Activated naive CD8-positive, alpha-beta T cell treated with anti-CD3 and anti-CD28 coated beads, Interleukin-2, amount 10 ng/mL, durations not matched to agents 7 days and 5 days (primary cell): Measurements from ENCODE around the gene NDOR1. TPM values are rescaled to one million over a fixed set of nuclear protein-coding genes. Genes with fewer than 3 reads are reported as not detected.

ENCODE experiments used
- ATAC-seq: fragments of 150-1000 bp; cut with Tn5 transposase; one replicate; pipeline ENCODE4 v1.10.0; 2021; ENCODE audit warnings: low read depth, moderate library complexity
- POLR2A ChIA-PET: fragments of 350-600 bp; sonication (Branson Sonifier 250); formaldehyde crosslinking; loops from one replicate; lab custom pipeline; 2021; ENCODE audit warnings: antibody characterized with exemption; lab: Charles Lee
- DNase-seq: peaks from one replicate; pipeline ENCODE4 v3.0.0; 2021
- H3K27ac Mint-ChIP-seq: one replicate; pipeline ENCODE4 v1.8.0; 2022; ENCODE audit warnings: mild to moderate bottlenecking, mixed read lengths
- H3K27me3 Mint-ChIP-seq: one replicate; pipeline ENCODE4 v1.8.0; 2022; ENCODE audit warnings: mild to moderate bottlenecking, moderate library complexity, mixed read lengths
- H3K36me3 Mint-ChIP-seq: one replicate; pipeline ENCODE4 v1.8.0; 2021; ENCODE audit warnings: mild to moderate bottlenecking, mixed read lengths
- H3K4me1 Mint-ChIP-seq: one replicate; pipeline ENCODE4 v1.8.0; 2021; ENCODE audit warnings: mixed read lengths
- H3K4me3 Mint-ChIP-seq: one replicate; pipeline ENCODE4 v1.8.0; 2022; ENCODE audit warnings: mild to moderate bottlenecking, moderate library complexity, mixed read lengths
- H3K9me3 Mint-ChIP-seq: one replicate; pipeline ENCODE4 v1.8.0; 2021; ENCODE audit warnings: mixed read lengths
- microRNA-seq: library from miRNA; unstranded; fragments of <30 nt; microRNA quantifications from one replicate; pipeline ENCODE4 v1.2.0, GENCODE V29; 2022
- total RNA-seq, 2 experiments: library from RNA; stranded (reverse); gene quantifications; one replicate each; pipeline ENCODE4 v1.2.3, GENCODE V29; 2021

Gene NDOR1
- total RNA-seq, 2 experiments from 2014 or later = 38.8 to 39.8 TPM

DNA sequence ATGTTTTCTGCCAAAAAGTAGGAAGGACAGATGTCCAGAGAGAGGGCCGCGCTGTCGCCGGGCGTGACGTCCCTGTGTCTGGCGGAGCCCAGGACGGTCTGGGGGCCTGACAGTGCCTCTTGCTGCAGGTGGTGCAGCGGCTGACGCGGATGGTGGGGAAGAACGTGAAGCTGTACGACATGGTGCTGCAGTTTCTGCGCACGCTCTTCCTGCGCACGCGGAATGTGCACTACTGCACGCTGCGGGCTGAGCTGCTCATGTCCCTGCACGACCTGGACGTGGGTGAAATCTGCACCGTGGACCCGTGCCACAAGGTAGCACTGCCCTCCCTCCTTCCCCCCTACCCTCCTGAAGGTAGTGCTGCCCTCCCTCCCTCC is 57.4 kb downstream of the NDOR1 start:
- POLR2A ChIA-PET = no interaction called here
- Mint-ChIP-seq H3K4me3 (no peak overlapping the region), H3K27me3 (no peaks in the 10 kb centered on the region), H3K27ac (no peak overlapping the region), H3K9me3 (no peaks in the 10 kb centered on the region), H3K36me3 (peaks cover 11% of the 10 kb centered on the region), H3K4me1 (peaks cover 4% of the 10 kb centered on the region)
- ATAC-seq = no peak
- DNase-seq = no peak

DNA sequence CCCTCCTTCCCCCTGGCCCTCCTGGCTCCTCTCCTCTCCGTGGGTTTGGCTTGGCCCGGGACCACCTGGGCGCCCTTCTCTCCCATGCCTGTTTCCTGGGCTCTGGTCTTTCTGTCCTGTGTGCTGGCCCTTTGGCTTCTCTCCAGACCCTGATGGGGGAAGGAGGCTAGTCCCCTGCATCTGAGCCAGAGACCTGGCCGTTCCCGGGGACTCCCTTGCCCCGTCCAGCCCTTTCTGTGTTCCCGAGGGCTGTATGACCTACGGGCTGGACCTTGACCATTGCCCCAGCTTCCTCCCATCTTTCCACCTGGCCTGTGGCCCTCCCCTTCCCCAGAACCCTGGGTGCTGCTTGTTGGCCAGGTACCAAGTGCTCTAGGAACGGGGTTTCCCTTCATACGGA is 58.0 kb downstream of the NDOR1 start:
- Mint-ChIP-seq H3K36me3 (peaks cover 15% of the 10 kb centered on the region), H3K27ac (no peak overlapping the region)

DNA sequence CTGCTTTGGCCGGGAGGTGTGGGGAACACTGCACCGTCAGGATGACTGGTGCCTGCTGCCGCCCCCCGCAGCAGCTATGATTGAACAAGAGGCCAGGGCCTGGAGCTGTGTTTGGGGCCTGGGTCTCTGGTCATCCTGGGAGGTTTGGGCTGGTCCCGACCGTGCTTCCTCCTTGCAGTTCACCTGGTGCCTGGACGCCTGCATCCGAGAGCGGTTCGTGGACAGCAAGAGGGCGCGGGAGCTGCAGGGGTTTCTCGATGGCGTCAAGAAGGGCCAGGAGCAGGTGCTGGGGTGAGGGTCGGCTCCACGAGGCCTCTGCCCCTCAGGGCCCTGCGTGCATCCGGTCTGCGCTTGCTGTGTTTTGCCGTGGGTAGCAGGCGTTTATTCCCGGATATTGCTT is 58.6 kb downstream of the NDOR1 start:
- Mint-ChIP-seq H3K27me3 (no peaks in the 10 kb centered on the region), H3K36me3 (peaks cover 17% of the 10 kb centered on the region), H3K4me1 (peaks cover 7% of the 10 kb centered on the region), H3K27ac (no peak overlapping the region), H3K4me3 (no peak overlapping the region), H3K9me3 (no peaks in the 10 kb centered on the region)
- POLR2A ChIA-PET = interaction anchor here (0.6 kb wide), 1 partner anchor 41 kb away, joined by 3 read pairs; no protein-coding TSS in a partner anchor
- ATAC-seq (no peak), DNase-seq (no peak)

More for the DNA sequence above, 58.0 kb downstream of the NDOR1 start:
- Mint-ChIP-seq H3K4me1 (peaks cover 4% of the 10 kb centered on the region), H3K4me3 (no peak overlapping the region), H3K27me3 (no peaks in the 10 kb centered on the region), H3K9me3 (no peaks in the 10 kb centered on the region)
- ATAC-seq = no peak
- POLR2A ChIA-PET = no interaction called here
- DNase-seq = no peak

DNA sequence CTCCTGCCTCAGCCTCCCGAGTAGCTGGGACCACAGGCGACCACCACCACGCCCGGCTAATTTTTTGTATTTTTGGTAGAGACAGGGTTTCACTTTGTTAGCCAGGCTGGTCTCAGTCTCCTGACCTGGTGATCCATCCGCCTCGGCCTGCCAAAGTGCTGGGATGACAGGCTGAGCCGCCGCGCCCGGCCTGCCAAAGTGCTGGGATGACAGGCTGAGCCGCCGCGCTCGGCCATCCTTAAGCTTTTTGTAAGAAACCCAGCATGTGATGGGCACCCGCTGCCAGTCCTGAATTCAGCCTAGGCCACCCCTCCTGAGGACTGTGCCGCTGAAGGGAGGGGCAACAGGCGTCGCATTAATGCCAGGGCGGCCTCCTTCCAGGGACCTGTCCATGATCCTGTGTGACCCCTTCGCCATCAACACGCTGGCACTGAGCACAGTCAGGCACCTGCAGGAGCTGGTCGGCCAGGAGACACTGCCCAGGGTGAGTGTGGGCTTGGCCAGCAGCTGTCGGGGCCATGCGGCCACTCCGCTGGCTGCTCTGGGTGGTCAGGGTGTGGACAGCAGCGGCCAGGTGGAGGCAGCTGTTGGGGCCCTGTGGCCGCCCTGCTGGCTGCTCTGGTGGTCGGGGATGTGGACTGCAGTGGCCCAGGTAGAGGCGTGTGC is 60.1 kb downstream of the NDOR1 start:
- H3K27me3 Mint-ChIP-seq = no peaks in the 10 kb centered on the region
- H3K9me3 Mint-ChIP-seq = no peaks in the 10 kb centered on the region
- no peak overlapping the region for H3K4me3 Mint-ChIP-seq
- H3K27ac Mint-ChIP-seq = no peak overlapping the region
- DNase-seq (no peak), ATAC-seq (no peak)
- peaks cover 7% of the 10 kb centered on the region for H3K4me1 Mint-ChIP-seq
- POLR2A ChIA-PET = interaction anchor here (1.1 kb wide), 1 partner anchor 322 kb away, joined by 4 read pairs; no protein-coding TSS in a partner anchor
- H3K36me3 Mint-ChIP-seq = peaks cover 20% of the 10 kb centered on the region

DNA sequence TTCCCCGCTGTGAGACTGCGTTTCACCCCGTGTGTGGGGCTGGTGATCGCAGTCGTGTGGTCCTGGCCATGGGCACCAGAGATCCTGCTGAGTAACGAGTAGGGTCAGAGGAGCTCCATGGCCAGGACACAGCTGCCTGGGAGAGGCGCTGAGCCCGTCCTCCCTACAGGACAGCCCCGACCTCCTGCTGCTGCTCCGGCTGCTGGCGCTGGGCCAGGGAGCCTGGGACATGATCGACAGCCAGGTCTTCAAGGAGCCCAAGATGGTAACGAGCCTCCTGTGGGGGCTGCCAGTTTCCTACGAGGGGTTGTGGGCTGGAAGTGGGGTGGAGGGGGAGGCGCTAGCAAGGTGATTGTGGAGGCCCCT is 60.6 kb downstream of the NDOR1 start:
- POLR2A ChIA-PET = no interaction called here
- no peaks in the 10 kb centered on the region for H3K27me3 Mint-ChIP-seq
- no peaks in the 10 kb centered on the region for H3K9me3 Mint-ChIP-seq
- DNase-seq = no peak
- no peak for ATAC-seq
- H3K36me3 Mint-ChIP-seq = peaks cover 20% of the 10 kb centered on the region
- H3K27ac Mint-ChIP-seq = no peak overlapping the region
- H3K4me1 Mint-ChIP-seq = peaks cover 8% of the 10 kb centered on the region
- no peak overlapping the region for H3K4me3 Mint-ChIP-seq

Small RNAs within 50 kb of the gene (microRNA-seq; reads per million reads assigned to microRNA genes)
- gene MIR3621 = not detected

Other genes starting within 250 kb of the NDOR1 start
- 1 to 10 TPM; 1.3 to 3.3 TPM for gene PTGDS, start 228.2 kb upstream of the NDOR1 start, total RNA-seq
- gene LCNL1, start 222.7 kb upstream of the NDOR1 start, total RNA-seq = under 1 TPM; 0.33 to 0.48 TPM
- gene PAXX, start 213.3 kb upstream of the NDOR1 start, total RNA-seq = 10 to 100 TPM; 93.4 to 97.2 TPM
- 10 to 100 TPM; 13.3 to 14.7 TPM for gene CLIC3, start 209.1 kb upstream of the NDOR1 start, total RNA-seq
- gene ABCA2, start 177.5 kb upstream of the NDOR1 start, total RNA-seq = 10 to 100 TPM; 67.1 to 74.5 TPM
- gene FUT7, start 173.6 kb upstream of the NDOR1 start, total RNA-seq = under 1 TPM; 0.39 to 0.62 TPM
- gene NPDC1, start 159.5 kb upstream of the NDOR1 start, total RNA-seq = 10 to 100 TPM; 22.4 to 27.0 TPM
- gene ENTPD2, start 151.6 kb upstream of the NDOR1 start, total RNA-seq = not detected
- gene SAPCD2, start 135.1 kb upstream of the NDOR1 start, total RNA-seq = 10 to 100 TPM; 26.4 to 30.0 TPM
- gene UAP1L1, start 128.2 kb upstream of the NDOR1 start, total RNA-seq = 10 to 100 TPM; 43.9 to 44.1 TPM
- 10 to 100 TPM; 63.2 to 63.9 TPM for gene MAN1B1, start 118.7 kb upstream of the NDOR1 start, total RNA-seq
- 100 to 1,000 TPM; 314 to 322 TPM for gene DPP7, start 91.0 kb upstream of the NDOR1 start, total RNA-seq
- not detected for gene GRIN1, start 66.5 kb upstream of the NDOR1 start, total RNA-seq
- gene LRRC26, start 35.6 kb upstream of the NDOR1 start, total RNA-seq = not detected
- gene TMEM210, start 33.6 kb upstream of the NDOR1 start, total RNA-seq = not detected
- gene ANAPC2, start 17.1 kb upstream of the NDOR1 start, total RNA-seq = 10 to 100 TPM; 84.2 to 87.8 TPM
- 10 to 100 TPM; 62.4 to 65.2 TPM for gene SSNA1, start 17.0 kb upstream of the NDOR1 start, total RNA-seq
- 10 to 100 TPM; 11.2 to 14.7 TPM for gene TPRN, start 5.0 kb upstream of the NDOR1 start, total RNA-seq
- 10 to 100 TPM; 37.4 to 39.4 TPM for gene TMEM203, start 52 bp upstream of the NDOR1 start, total RNA-seq
- 1 to 10 TPM; 5.0 to 7.2 TPM for gene RNF208, start 16.5 kb downstream of the NDOR1 start, total RNA-seq
- under 1 TPM; 0.45 to 0.55 TPM for gene CYSRT1, start 19.5 kb downstream of the NDOR1 start, total RNA-seq
- gene RNF224, start 21.8 kb downstream of the NDOR1 start, total RNA-seq = not detected
- not detected for gene SLC34A3, start 25.2 kb downstream of the NDOR1 start, total RNA-seq
- 100 to 1,000 TPM; 241 to 249 TPM for gene TUBB4B, start 35.6 kb downstream of the NDOR1 start, total RNA-seq
- gene STPG3, start 45.6 kb downstream of the NDOR1 start, total RNA-seq = not detected
- gene NELFB, start 49.6 kb downstream of the NDOR1 start, total RNA-seq = 10 to 100 TPM; 58.7 to 63.1 TPM
- gene TOR4A, start 72.0 kb downstream of the NDOR1 start, total RNA-seq = 1 to 10 TPM; 8.1 to 8.2 TPM
- gene NRARP, start 96.6 kb downstream of the NDOR1 start, total RNA-seq = 1 to 10 TPM; 1.2 to 1.7 TPM
- gene EXD3, start 217.5 kb downstream of the NDOR1 start, total RNA-seq = 10 to 100 TPM; 23.4 to 24.7 TPM
- gene NOXA1, start 217.7 kb downstream of the NDOR1 start, total RNA-seq = 1 to 10 TPM; 2.8 to 3.7 TPM
- gene ENTPD8, start 235.7 kb downstream of the NDOR1 start, total RNA-seq = not detected